Gastroesophageal sphincter (tissue), 3 donors: ENCODE measurements around the gene TSPAN5.

Experiments used
- EP300 ChIP-seq: sonication (generic); formaldehyde crosslinking; IDR thresholded peaks from one replicate; pipeline ENCODE4 v1.6.1; 2017; ENCODE audit warnings: antibody characterized with exemption, mild to moderate bottlenecking
- POLR2A ChIP-seq, 2 donors: fragments of 450-650 bp; IDR thresholded peaks; one replicate each; pipeline ENCODE4 v1.6.1; 2017; ENCODE audit warnings: antibody characterized with exemption in 2 of 2, mild to moderate bottlenecking in 2 of 2, moderate library complexity in 1 of 2
- TF ChIP-seq, protein P1 (sequence below), 4 experiments: fragments of 200-600 bp in 2 of 4; fragments of 450-650 bp in 2 of 4; sonication (generic) in 1 of 4; IDR thresholded peaks; one replicate each; pipeline ENCODE4 v1.5.1; 2017 to 2019; ENCODE audit warnings: antibody characterized with exemption in 4 of 4, mild to moderate bottlenecking in 2 of 4, moderate library complexity in 2 of 4

DNA sequence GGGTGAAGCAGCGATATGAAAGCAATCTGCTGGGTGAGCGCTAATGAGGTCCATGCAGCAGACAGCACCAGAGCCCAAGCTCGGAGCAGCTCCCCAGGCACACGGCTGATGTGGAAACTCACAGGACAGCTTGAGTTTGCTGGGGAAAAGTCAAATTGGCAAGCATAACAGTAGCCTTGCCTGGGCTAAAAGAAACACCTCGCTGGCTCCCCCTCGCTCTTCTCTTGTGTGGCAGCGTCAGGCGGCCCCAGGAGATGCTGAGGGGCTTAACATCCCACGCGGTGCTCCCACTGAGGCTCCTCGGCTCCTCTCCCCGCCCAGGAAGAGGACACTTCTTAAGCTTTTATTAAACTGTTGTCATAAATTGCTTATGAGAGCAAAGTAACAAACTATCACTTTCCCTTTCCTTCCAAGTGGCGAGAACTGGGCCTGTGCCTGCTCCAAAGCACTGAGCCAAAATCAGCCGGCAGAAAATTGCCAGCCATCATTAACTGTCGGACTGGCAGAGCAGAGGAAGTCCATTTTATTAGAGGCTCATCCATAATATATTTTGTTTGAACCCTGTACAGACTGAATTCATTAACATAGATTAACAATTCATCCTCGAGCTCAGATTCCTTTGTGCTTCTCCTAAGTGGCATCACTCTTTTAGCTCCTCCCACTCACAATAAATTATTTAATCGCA, 111.4 kb downstream of the TSPAN5 start:
- TF ChIP-seq EP300 (no peak), POLR2A (IDR thresholded peaks at IDR 0.05) (no peak)
- TF ChIP-seq, protein P1, sequence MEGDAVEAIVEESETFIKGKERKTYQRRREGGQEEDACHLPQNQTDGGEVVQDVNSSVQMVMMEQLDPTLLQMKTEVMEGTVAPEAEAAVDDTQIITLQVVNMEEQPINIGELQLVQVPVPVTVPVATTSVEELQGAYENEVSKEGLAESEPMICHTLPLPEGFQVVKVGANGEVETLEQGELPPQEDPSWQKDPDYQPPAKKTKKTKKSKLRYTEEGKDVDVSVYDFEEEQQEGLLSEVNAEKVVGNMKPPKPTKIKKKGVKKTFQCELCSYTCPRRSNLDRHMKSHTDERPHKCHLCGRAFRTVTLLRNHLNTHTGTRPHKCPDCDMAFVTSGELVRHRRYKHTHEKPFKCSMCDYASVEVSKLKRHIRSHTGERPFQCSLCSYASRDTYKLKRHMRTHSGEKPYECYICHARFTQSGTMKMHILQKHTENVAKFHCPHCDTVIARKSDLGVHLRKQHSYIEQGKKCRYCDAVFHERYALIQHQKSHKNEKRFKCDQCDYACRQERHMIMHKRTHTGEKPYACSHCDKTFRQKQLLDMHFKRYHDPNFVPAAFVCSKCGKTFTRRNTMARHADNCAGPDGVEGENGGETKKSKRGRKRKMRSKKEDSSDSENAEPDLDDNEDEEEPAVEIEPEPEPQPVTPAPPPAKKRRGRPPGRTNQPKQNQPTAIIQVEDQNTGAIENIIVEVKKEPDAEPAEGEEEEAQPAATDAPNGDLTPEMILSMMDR (IDR thresholded peaks at IDR 0.05), result peak in 1 of 4 experiments; percentile 44
